SU-DHL-6 (cell line): ENCODE data around the gene PCSK2.

Experiments used
- H2AFZ ChIP-seq: fragments of 200-600 bp; sonication (generic); 2 replicates; pipeline ENCODE4 v1.6.1; 2014; ENCODE audit warnings: low read depth, mild to moderate bottlenecking, moderate library complexity, mixed read lengths, antibody characterized with exemption, low read length; ENCODE audit not compliant: severe bottlenecking
- H3F3A ChIP-seq: fragments of 200-600 bp; shearing (Covaris generic); 2 replicates; pipeline ENCODE4 v1.6.0; 2016; ENCODE audit warnings: antibody characterized with exemption, mild to moderate bottlenecking; ENCODE audit not compliant: insufficient read depth
- H3K27ac ChIP-seq: fragments of 200-600 bp; sonication (generic); 2 replicates; pipeline ENCODE4 v1.5.1; 2016; ENCODE audit warnings: low read depth, mild to moderate bottlenecking, low read length, moderate library complexity, mixed read lengths
- H3K27me3 ChIP-seq: fragments of 200-600 bp; sonication (generic), shearing (Covaris generic); 2 replicates; pipeline ENCODE4 v1.6.0; 2014; ENCODE audit warnings: mild to moderate bottlenecking, low read length
- H3K36me3 ChIP-seq: fragments of 200-600 bp; sonication (generic); 2 replicates; pipeline ENCODE4 v1.6.1; 2014; ENCODE audit warnings: mild to moderate bottlenecking, low read length, mixed read lengths
- H3K4me2 ChIP-seq: fragments of 300-600, 200-600 bp; shearing (Covaris generic), sonication (generic); 2 replicates; pipeline ENCODE4 v1.6.0; 2014; ENCODE audit warnings: low read length, low read depth, mild to moderate bottlenecking; ENCODE audit not compliant: poor library complexity, severe bottlenecking
- H3K4me3 ChIP-seq: fragments of 200-600 bp; sonication (generic); 2 replicates; pipeline ENCODE4 v1.5.1; 2014; ENCODE audit warnings: antibody characterized with exemption, low read length, mild to moderate bottlenecking, mixed read lengths; ENCODE audit not compliant: insufficient read depth, poor library complexity, severe bottlenecking
- H3K79me2 ChIP-seq: fragments of 200-600 bp; sonication (generic); 2 replicates; pipeline ENCODE4 v1.6.1; 2014; ENCODE audit warnings: mild to moderate bottlenecking, low read length, moderate library complexity; ENCODE audit not compliant: insufficient read depth
- H3K9ac ChIP-seq: fragments of 200-600 bp; sonication (generic); 2 replicates; pipeline ENCODE4 v1.7.0; 2014; ENCODE audit warnings: mild to moderate bottlenecking, low read length
- H3K9me2 ChIP-seq: fragments of 200-600 bp; sonication (generic); replicated peaks from 2 replicates; pipeline ENCODE4 v1.6.1; 2014; ENCODE audit warnings: low read length; ENCODE audit not compliant: insufficient read depth
- H3K9me3 ChIP-seq: fragments of 200-600 bp; sonication (generic); 2 replicates; pipeline ENCODE4 v1.6.1; 2014; ENCODE audit warnings: low read length, mixed read lengths; ENCODE audit not compliant: insufficient read depth
- H4K20me1 ChIP-seq: fragments of 200-600 bp; sonication (generic); 2 replicates; pipeline ENCODE4 v1.6.1; 2014; ENCODE audit warnings: low read depth, mild to moderate bottlenecking, antibody characterized with exemption, low read length, moderate library complexity, mixed read lengths
- CTCF ChIP-seq: fragments of 200-600 bp; sonication (generic); IDR thresholded peaks from one replicate; pipeline ENCODE4 v1.5.1; 2017; ENCODE audit warnings: antibody characterized with exemption, mild to moderate bottlenecking, low read length, moderate library complexity; ENCODE audit not compliant: insufficient read depth, poor library complexity, severe bottlenecking
- EZH2phosphoT487 ChIP-seq: fragments of 200-600 bp; sonication (generic), shearing (Covaris generic); conservative IDR thresholded peaks from 2 replicates; pipeline ENCODE4 v1.6.1; 2018; ENCODE audit warnings: mild to moderate bottlenecking, antibody characterized with exemption, low read length, moderate library complexity, mixed read lengths

The PCSK2 gene

DNA sequence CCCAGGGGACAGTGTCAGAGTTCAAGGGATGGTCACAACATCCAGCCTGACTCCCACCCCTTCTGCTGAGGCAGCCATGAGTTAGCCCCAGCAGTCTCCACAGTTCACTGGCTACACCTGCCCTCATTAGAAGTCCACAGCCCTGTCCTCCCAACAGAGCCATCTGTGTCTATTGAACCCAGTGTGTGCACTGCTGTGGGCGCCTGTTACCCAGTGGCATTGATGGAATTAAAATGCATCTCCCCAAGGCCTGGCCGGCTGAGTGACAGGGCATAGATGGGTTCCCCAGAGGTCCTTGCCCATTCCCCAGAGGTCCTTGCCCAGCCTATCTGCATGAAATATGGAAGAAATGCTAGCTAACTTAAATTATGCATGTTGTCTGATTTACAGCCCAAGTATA, 73.3 kb downstream of the PCSK2 start:
- no peaks in the 10 kb centered on the region for H3F3A ChIP-seq
- H3K9me3 ChIP-seq = no peaks in the 10 kb centered on the region
- H3K36me3 ChIP-seq = no peaks in the 10 kb centered on the region
- H2AFZ ChIP-seq = no peak overlapping the region
- no peak overlapping the region for H3K4me2 ChIP-seq
- H3K27me3 ChIP-seq = no peaks in the 10 kb centered on the region
- no peaks in the 10 kb centered on the region for H3K79me2 ChIP-seq
- H4K20me1 ChIP-seq = no peaks in the 10 kb centered on the region
- no peak overlapping the region for H3K27ac ChIP-seq
- no peak overlapping the region for H3K9ac ChIP-seq
- H3K4me3 ChIP-seq = no peak overlapping the region
- H3K9me2 ChIP-seq = no peaks in the 10 kb centered on the region
- TF ChIP-seq CTCF (no peak), EZH2phosphoT487 (no peak)

GRCh38 chr20:17304774-17305173, 77.9 kb downstream of the PCSK2 start:
- Histone ChIP-seq H3K79me2 (no peaks in the 10 kb centered on the region), H3K9me3 (no peaks in the 10 kb centered on the region), H3K9ac (no peak overlapping the region), H3K27ac (no peak overlapping the region), H2AFZ (no peak overlapping the region), H3K9me2 (no peaks in the 10 kb centered on the region), H3K36me3 (no peaks in the 10 kb centered on the region), H3F3A (no peaks in the 10 kb centered on the region), H3K27me3 (no peaks in the 10 kb centered on the region), H4K20me1 (no peaks in the 10 kb centered on the region), H3K4me3 (no peak overlapping the region), H3K4me2 (no peak overlapping the region)
- no peak for TF ChIP-seq CTCF
- TF ChIP-seq EZH2phosphoT487 = no peak

- H3K79me2 ChIP-seq = no peaks in the 10 kb centered on the region
- no peaks in the 10 kb centered on the region for H3K9me3 ChIP-seq
- H3K4me3 ChIP-seq = no peak overlapping the region
- no peak overlapping the region for H2AFZ ChIP-seq
- no peaks in the 10 kb centered on the region for H3F3A ChIP-seq
- no peak overlapping the region for H3K27ac ChIP-seq
- no peaks in the 10 kb centered on the region for H3K27me3 ChIP-seq
- H3K4me2 ChIP-seq = no peak overlapping the region
- no peaks in the 10 kb centered on the region for H3K9me2 ChIP-seq
- H3K9ac ChIP-seq = no peak overlapping the region
- no peaks in the 10 kb centered on the region for H4K20me1 ChIP-seq
- no peak for TF ChIP-seq EZH2phosphoT487
- no peak for TF ChIP-seq CTCF
- no peaks in the 10 kb centered on the region for H3K36me3 ChIP-seq
Observed at GRCh38 chr20:17306427-17306826, 79.6 kb downstream of the PCSK2 start.

- Histone ChIP-seq H3F3A (no peaks in the 10 kb centered on the region), H2AFZ (no peak overlapping the region), H3K79me2 (no peaks in the 10 kb centered on the region), H4K20me1 (no peaks in the 10 kb centered on the region), H3K27ac (no peak overlapping the region), H3K9me3 (no peaks in the 10 kb centered on the region), H3K4me3 (no peak overlapping the region), H3K36me3 (no peaks in the 10 kb centered on the region), H3K27me3 (no peaks in the 10 kb centered on the region), H3K9me2 (no peaks in the 10 kb centered on the region), H3K4me2 (no peak overlapping the region), H3K9ac (no peak overlapping the region)
- TF ChIP-seq CTCF = no peak
Observed at GRCh38 chr20:17314264-17314663, 87.4 kb downstream of the PCSK2 start.
